OCI-LY1 (cell line): ENCODE measurements around the gene SLC27A1.

ENCODE experiments used
- H2AFZ ChIP-seq: fragments of 200-600 bp; sonication (generic), shearing (Covaris generic); 2 replicates; pipeline ENCODE4 v1.6.0; 2014; ENCODE audit warnings: antibody characterized with exemption, mild to moderate bottlenecking, low read length
- H3F3A ChIP-seq: fragments of 200-600 bp; sonication (generic), shearing (Covaris generic); 2 replicates; pipeline ENCODE4 v1.6.0; 2014; ENCODE audit warnings: mild to moderate bottlenecking, antibody characterized with exemption, low read length, moderate library complexity; ENCODE audit not compliant: insufficient read depth
- H3K27ac ChIP-seq: fragments of 200-600 bp; sonication (generic); 2 replicates; pipeline ENCODE4 v1.5.1; 2014; ENCODE audit warnings: low read length, mixed run types, mild to moderate bottlenecking, low read depth; ENCODE audit not compliant: poor library complexity, severe bottlenecking
- H3K27me3 ChIP-seq: fragments of 200-600 bp; sonication (generic); 2 replicates; pipeline ENCODE4 v1.6.0; 2014; ENCODE audit warnings: antibody characterized with exemption, mild to moderate bottlenecking, low read length, moderate library complexity; ENCODE audit not compliant: insufficient read depth
- H3K36me3 ChIP-seq: fragments of 200-600 bp; sonication (generic); 2 replicates; pipeline ENCODE4 v1.6.1; 2014; ENCODE audit warnings: mild to moderate bottlenecking, antibody characterized with exemption, low read length, moderate library complexity, mixed read lengths; ENCODE audit not compliant: insufficient read depth
- H3K4me1 ChIP-seq: fragments of 200-600 bp; sonication (generic); 2 replicates; pipeline ENCODE4 v1.5.1; 2014; ENCODE audit warnings: mild to moderate bottlenecking, low read length, moderate library complexity; ENCODE audit not compliant: insufficient read depth, severe bottlenecking
- H3K4me2 ChIP-seq: fragments of 200-600 bp; sonication (generic), shearing (Covaris generic); 2 replicates; pipeline ENCODE4 v1.6.1; 2014; ENCODE audit warnings: low read length
- H3K4me3 ChIP-seq: fragments of 200-600 bp; sonication (generic); 2 replicates; pipeline ENCODE4 v1.5.1; 2014; ENCODE audit warnings: low read length, low read depth, mild to moderate bottlenecking, mixed read lengths; ENCODE audit not compliant: poor library complexity, severe bottlenecking
- H3K79me2 ChIP-seq: fragments of 200-600 bp; shearing (Covaris generic); 2 replicates; pipeline ENCODE4 v1.6.1; 2016; ENCODE audit warnings: mixed run types, low read length, mixed read lengths; ENCODE audit not compliant: insufficient read depth
- H3K9ac ChIP-seq: fragments of 200-600 bp; sonication (generic), shearing (Covaris generic); 2 replicates; pipeline ENCODE4 v1.6.1; 2014; ENCODE audit warnings: mild to moderate bottlenecking, low read length, mixed read lengths
- H3K9me2 ChIP-seq: fragments of 200-600 bp; sonication (generic), shearing (Covaris generic); 2 replicates; pipeline ENCODE4 v1.6.1; 2014; ENCODE audit warnings: low read depth, mild to moderate bottlenecking, low read length, mixed read lengths
- H3K9me3 ChIP-seq: fragments of 200-600 bp; shearing (Covaris generic); 2 replicates; pipeline ENCODE4 v1.6.1; 2014; ENCODE audit warnings: low read length, mixed read lengths
- H4K20me1 ChIP-seq: fragments of 200-600 bp; sonication (generic), shearing (Covaris generic); 2 replicates; pipeline ENCODE4 v1.6.0; 2016; ENCODE audit warnings: mild to moderate bottlenecking, low read length; ENCODE audit not compliant: insufficient read depth
- CTCF ChIP-seq: fragments of 200-600 bp; sonication (generic), shearing (Covaris generic); IDR thresholded peaks from 2 replicates; pipeline ENCODE4 v1.5.1; 2017; ENCODE audit warnings: mild to moderate bottlenecking, antibody characterized with exemption, low read length, moderate library complexity, mixed read lengths
- EZH2 ChIP-seq: fragments of 200-600 bp; sonication (generic), shearing (Covaris generic); IDR thresholded peaks from 2 replicates; pipeline ENCODE4 v1.8.0; 2017; ENCODE audit warnings: borderline replicate concordance, mixed run types, mild to moderate bottlenecking, antibody characterized with exemption, low read length, moderate library complexity, mixed read lengths

Gene SLC27A1

GRCh38 chr19:17540174-17540573, 69.8 kb downstream of the SLC27A1 start:
- H3K9me2 ChIP-seq: no peaks in the 10 kb centered on the region
- no peaks in the 10 kb centered on the region for H3K36me3 ChIP-seq
- H3K9ac ChIP-seq: no peak overlapping the region
- no peak overlapping the region for H2AFZ ChIP-seq
- no peaks in the 10 kb centered on the region for H3K79me2 ChIP-seq
- H3K4me2 ChIP-seq: no peak overlapping the region
- TF ChIP-seq EZH2 (no peak), CTCF (no peak)
- H3K27ac ChIP-seq: no peak overlapping the region
- peaks cover 9% of the 10 kb centered on the region for H3K4me1 ChIP-seq
- no peaks in the 10 kb centered on the region for H4K20me1 ChIP-seq
- H3F3A ChIP-seq: no peaks in the 10 kb centered on the region
- no peaks in the 10 kb centered on the region for H3K27me3 ChIP-seq
- H3K9me3 ChIP-seq: no peaks in the 10 kb centered on the region
- H3K4me3 ChIP-seq: no peak overlapping the region

- Histone ChIP-seq H3K4me3 (no peak overlapping the region), H3K27ac (no peak overlapping the region), H3K9ac (no peak overlapping the region), H3K79me2 (no peaks in the 10 kb centered on the region), H2AFZ (no peak overlapping the region), H3F3A (no peaks in the 10 kb centered on the region), H3K4me2 (no peak overlapping the region), H3K9me2 (no peaks in the 10 kb centered on the region), H4K20me1 (no peaks in the 10 kb centered on the region), H3K4me1 (peaks cover 9% of the 10 kb centered on the region), H3K27me3 (no peaks in the 10 kb centered on the region), H3K36me3 (no peaks in the 10 kb centered on the region), H3K9me3 (no peaks in the 10 kb centered on the region)
- no peak for TF ChIP-seq CTCF
- no peak for TF ChIP-seq EZH2
Observed at GRCh38 chr19:17541184-17541759, 70.9 kb downstream of the SLC27A1 start.

GRCh38 chr19:17542042-17542441, 71.7 kb downstream of the SLC27A1 start:
- H3K4me3 ChIP-seq: no peak overlapping the region
- H3K79me2 ChIP-seq: no peaks in the 10 kb centered on the region
- no peaks in the 10 kb centered on the region for H3K36me3 ChIP-seq
- no peaks in the 10 kb centered on the region for H4K20me1 ChIP-seq
- H3K27ac ChIP-seq: no peak overlapping the region
- H3F3A ChIP-seq: no peaks in the 10 kb centered on the region
- H3K9ac ChIP-seq: no peak overlapping the region
- H3K9me3 ChIP-seq: no peaks in the 10 kb centered on the region
- H2AFZ ChIP-seq: no peak overlapping the region
- TF ChIP-seq EZH2 (no peak), CTCF (no peak)
- peaks cover 9% of the 10 kb centered on the region for H3K4me1 ChIP-seq
- H3K27me3 ChIP-seq: no peaks in the 10 kb centered on the region
- no peaks in the 10 kb centered on the region for H3K9me2 ChIP-seq
- no peak overlapping the region for H3K4me2 ChIP-seq
